HUES64 (cell line): ENCODE data around the gene MAP3K3.
A peak's percentile ranks its signal among the peaks of the same experiment; 100 is the strongest.

Source experiments
- H3K27ac ChIP-seq: 2 replicates; pipeline ENCODE4 v1.7.0; 2013; ENCODE audit warnings: low read depth, low read length, inconsistent platforms
- H3K27me3 ChIP-seq: 2 replicates; pipeline ENCODE4 v1.6.1; 2013; ENCODE audit warnings: mild to moderate bottlenecking, low read length; ENCODE audit not compliant: insufficient read depth
- H3K36me3 ChIP-seq: 2 replicates; pipeline ENCODE4 v1.6.1; 2013; ENCODE audit warnings: mild to moderate bottlenecking, low read length; ENCODE audit not compliant: insufficient read depth
- H3K4me1 ChIP-seq: 2 replicates; pipeline ENCODE4 v1.6.1; 2013; ENCODE audit warnings: mild to moderate bottlenecking, low read length, moderate library complexity; ENCODE audit not compliant: insufficient read depth
- H3K4me3 ChIP-seq: 2 replicates; pipeline ENCODE4 v1.5.1; 2013; ENCODE audit warnings: mild to moderate bottlenecking, low read length, moderate library complexity
- H3K9ac ChIP-seq: 2 replicates; pipeline ENCODE4 v1.6.1; 2013; ENCODE audit warnings: mild to moderate bottlenecking, low read depth, low read length
- H3K9me3 ChIP-seq: 2 replicates; pipeline ENCODE4 v1.6.1; 2013; ENCODE audit warnings: low read depth, low read length; ENCODE audit not compliant: insufficient read depth
- WGBS: fragments of 150-250, 120-280 bp; methylation state at CpG from one replicate; pipeline ENCODE4 v1.1.7; 2013; ENCODE audit warnings: missing lambda C conversion rate; 5-methylcytosine and 5-hydroxymethylcytosine counted together

MAP3K3 gene

GRCh38 chr17:63639125-63639524 is 16.9 kb downstream of the MAP3K3 start:
- H3K9me3 ChIP-seq = no peaks in the 10 kb centered on the region
- H3K4me1 ChIP-seq = peaks cover 11% of the 10 kb centered on the region
- H3K27me3 ChIP-seq = no peaks in the 10 kb centered on the region
- no peak overlapping the region for H3K27ac ChIP-seq
- no peak overlapping the region for H3K4me3 ChIP-seq
- H3K9ac ChIP-seq = no peak overlapping the region
- H3K36me3 ChIP-seq = peaks cover 27% of the 10 kb centered on the region
- WGBS = 68% methylated on average over 1 of the region's 1 CpG

GRCh38 chr17:63640038-63640437 is 17.8 kb downstream of the MAP3K3 start:
- no peak overlapping the region for H3K27ac ChIP-seq
- no peak overlapping the region for H3K9ac ChIP-seq
- no peaks in the 10 kb centered on the region for H3K27me3 ChIP-seq
- no peak overlapping the region for H3K4me3 ChIP-seq
- H3K4me1 ChIP-seq = peaks cover 2% of the 10 kb centered on the region; the same call in 1 of the 2 replicates
- 98% methylated on average over 4 of the region's 4 CpGs for whole genome bisulfite sequencing
- H3K9me3 ChIP-seq = no peaks in the 10 kb centered on the region
- H3K36me3 ChIP-seq = peaks cover 22% of the 10 kb centered on the region

- Histone ChIP-seq H3K9ac (no peak overlapping the region), H3K4me3 (no peak overlapping the region), H3K27ac (no peak overlapping the region), H3K27me3 (no peaks in the 10 kb centered on the region), H3K36me3 (peaks cover 12% of the 10 kb centered on the region; the same call in 1 of the 2 replicates), H3K4me1 (no peaks in the 10 kb centered on the region; the same call in 1 of the 2 replicates), H3K9me3 (no peaks in the 10 kb centered on the region)
- WGBS = 97% methylated on average over 4 of the region's 4 CpGs
Measured at GRCh38 chr17:63641692-63642448, 19.7 kb downstream of the MAP3K3 start.

GRCh38 chr17:63644846-63645245 is 22.6 kb downstream of the MAP3K3 start:
- Histone ChIP-seq H3K9me3 (no peaks in the 10 kb centered on the region), H3K4me3 (no peak overlapping the region), H3K9ac (no peak overlapping the region), H3K27me3 (no peaks in the 10 kb centered on the region), H3K36me3 (peaks cover 5% of the 10 kb centered on the region; the same call in 1 of the 2 replicates), H3K27ac (no peak overlapping the region), H3K4me1 (peaks cover 13% of the 10 kb centered on the region)
- WGBS = 97% methylated on average over 7 of the region's 7 CpGs

GRCh38 chr17:63645775-63646487 is 23.7 kb downstream of the MAP3K3 start:
- no peak overlapping the region for H3K9ac ChIP-seq
- no peak overlapping the region for H3K4me3 ChIP-seq
- no peaks in the 10 kb centered on the region for H3K27me3 ChIP-seq
- H3K27ac ChIP-seq = no peak overlapping the region
- WGBS = 94% methylated on average over 5 of the region's 5 CpGs
- peaks cover 13% of the 10 kb centered on the region for H3K4me1 ChIP-seq
- no peaks in the 10 kb centered on the region for H3K9me3 ChIP-seq
- H3K36me3 ChIP-seq = peaks cover 5% of the 10 kb centered on the region; the same call in 1 of the 2 replicates

- Histone ChIP-seq H3K36me3 (peaks cover 5% of the 10 kb centered on the region; the same call in 1 of the 2 replicates), H3K27me3 (no peaks in the 10 kb centered on the region), H3K4me3 (no peak overlapping the region), H3K9ac (no peak overlapping the region), H3K27ac (no peak overlapping the region), H3K4me1 (peaks cover 13% of the 10 kb centered on the region), H3K9me3 (no peaks in the 10 kb centered on the region)
- WGBS = 100% methylated on average over 1 of the region's 1 CpG
Measured at GRCh38 chr17:63646488-63646806, 24.2 kb downstream of the MAP3K3 start.

- no peaks in the 10 kb centered on the region for H3K9me3 ChIP-seq
- no peak overlapping the region for H3K4me3 ChIP-seq
- peaks cover 13% of the 10 kb centered on the region for H3K4me1 ChIP-seq
- peak overlapping the region; percentile 1; the same call in 1 of the 2 replicates for H3K27ac ChIP-seq
- no peaks in the 10 kb centered on the region for H3K27me3 ChIP-seq
- no peak overlapping the region for H3K9ac ChIP-seq
- H3K36me3 ChIP-seq = peaks cover 7% of the 10 kb centered on the region
- 64% methylated on average over 4 of the region's 4 CpGs for WGBS
Measured at GRCh38 chr17:63647065-63647725, 25.0 kb downstream of the MAP3K3 start.

- H3K4me3 ChIP-seq = no peak overlapping the region
- no peaks in the 10 kb centered on the region for H3K9me3 ChIP-seq
- no peaks in the 10 kb centered on the region for H3K27me3 ChIP-seq
- peaks cover 14% of the 10 kb centered on the region for H3K36me3 ChIP-seq
- H3K27ac ChIP-seq = peak overlapping the region; percentile 51; the same call in 1 of the 2 replicates
- no peak overlapping the region for H3K9ac ChIP-seq
- peaks cover 13% of the 10 kb centered on the region for H3K4me1 ChIP-seq
Measured at GRCh38 chr17:63647936-63648335, 25.7 kb downstream of the MAP3K3 start.

- Histone ChIP-seq H3K27ac (no peak overlapping the region), H3K36me3 (peaks cover 29% of the 10 kb centered on the region), H3K9me3 (no peaks in the 10 kb centered on the region), H3K4me1 (peaks cover 13% of the 10 kb centered on the region), H3K4me3 (no peak overlapping the region), H3K27me3 (no peaks in the 10 kb centered on the region), H3K9ac (no peak overlapping the region)
- WGBS = 100% methylated on average over 1 of the region's 1 CpG
Measured at GRCh38 chr17:63649813-63650212, 27.6 kb downstream of the MAP3K3 start.

GRCh38 chr17:63652106-63652505 is 29.9 kb downstream of the MAP3K3 start:
- H3K9ac ChIP-seq = no peak overlapping the region
- H3K27me3 ChIP-seq = no peaks in the 10 kb centered on the region
- H3K27ac ChIP-seq = no peak overlapping the region
- WGBS = 96% methylated on average over 3 of the region's 3 CpGs
- no peaks in the 10 kb centered on the region for H3K9me3 ChIP-seq
- H3K36me3 ChIP-seq = peaks cover 24% of the 10 kb centered on the region
- H3K4me1 ChIP-seq = peaks cover 13% of the 10 kb centered on the region
- no peak overlapping the region for H3K4me3 ChIP-seq

- no peak overlapping the region for H3K9ac ChIP-seq
- H3K27ac ChIP-seq = no peak overlapping the region
- no peaks in the 10 kb centered on the region for H3K27me3 ChIP-seq
- H3K4me1 ChIP-seq = peaks cover 3% of the 10 kb centered on the region
- H3K36me3 ChIP-seq = peaks cover 29% of the 10 kb centered on the region
- H3K4me3 ChIP-seq = no peak overlapping the region
- no peaks in the 10 kb centered on the region for H3K9me3 ChIP-seq
- 72% methylated on average over 2 of the region's 2 CpGs for WGBS
Measured at GRCh38 chr17:63653050-63653449, 30.8 kb downstream of the MAP3K3 start.
